MM.1S (cell line): ENCODE results near the gene NT5C1A.

Experiments used
- DNase-seq: peaks from one replicate; pipeline ENCODE4 v3.0.0-alpha.2; 2015
- H2AFZ ChIP-seq: fragments of 300-600 bp; sonication (generic); 2 replicates; pipeline ENCODE4 v1.6.0; 2016; ENCODE audit warnings: antibody characterized with exemption, low read length
- H3F3A ChIP-seq: fragments of 300-600 bp; sonication (generic); 2 replicates; pipeline ENCODE4 v1.6.1; 2016; ENCODE audit warnings: mild to moderate bottlenecking, antibody characterized with exemption, low read length, moderate library complexity, mixed read lengths; ENCODE audit not compliant: insufficient read depth
- H3K27ac ChIP-seq: fragments of 300-600 bp; sonication (generic); 2 replicates; pipeline ENCODE4 v1.5.1; 2016; ENCODE audit warnings: mild to moderate bottlenecking, low read length
- H3K27me3 ChIP-seq: fragments of 300-600 bp; sonication (generic); replicated peaks from 2 replicates; pipeline ENCODE4 v1.6.0; 2016; ENCODE audit warnings: low read length; ENCODE audit not compliant: insufficient read depth
- H3K36me3 ChIP-seq: fragments of 300-600 bp; sonication (generic); replicated peaks from 2 replicates; pipeline ENCODE4 v1.6.1; 2016; ENCODE audit warnings: mild to moderate bottlenecking, low read length, mixed read lengths; ENCODE audit not compliant: insufficient read depth
- H3K4me1 ChIP-seq: fragments of 300-600 bp; sonication (generic); 2 replicates; pipeline ENCODE4 v1.6.1; 2016; ENCODE audit warnings: low read length, mixed read lengths
- H3K4me2 ChIP-seq: fragments of 300-600 bp; sonication (generic); 2 replicates; pipeline ENCODE4 v1.6.0; 2016; ENCODE audit warnings: low read depth, low read length
- H3K4me3 ChIP-seq: fragments of 300-600 bp; sonication (generic); 2 replicates; pipeline ENCODE4 v1.5.1; 2016; ENCODE audit warnings: low read length, mixed read lengths
- H3K79me2 ChIP-seq: fragments of 300-600 bp; sonication (generic); 2 replicates; pipeline ENCODE4 v1.6.1; 2016; ENCODE audit warnings: mixed run types, low read length, mixed read lengths
- H3K9ac ChIP-seq: fragments of 300-600 bp; sonication (generic); 2 replicates; pipeline ENCODE4 v1.6.1; 2016; ENCODE audit warnings: low read length, mixed read lengths
- H3K9me2 ChIP-seq: fragments of 300-600 bp; sonication (generic); replicated peaks from 2 replicates; pipeline ENCODE4 v1.6.1; 2016; ENCODE audit warnings: mild to moderate bottlenecking, low read length, mixed read lengths; ENCODE audit not compliant: insufficient read depth
- H3K9me3 ChIP-seq: fragments of 300-600 bp; sonication (generic); replicated peaks from 2 replicates; pipeline ENCODE4 v1.6.1; 2016; ENCODE audit warnings: mild to moderate bottlenecking, low read length, mixed read lengths; ENCODE audit not compliant: insufficient read depth
- H4K20me1 ChIP-seq: fragments of 300-600 bp; sonication (generic); 2 replicates; pipeline ENCODE4 v1.6.1; 2016; ENCODE audit warnings: mild to moderate bottlenecking, low read length, moderate library complexity, mixed read lengths; ENCODE audit not compliant: insufficient read depth
- CTCF ChIP-seq: fragments of 300-600 bp; sonication (generic); IDR thresholded peaks from 2 replicates; pipeline ENCODE4 v1.5.1; 2016; ENCODE audit warnings: antibody characterized with exemption, low read length, mixed read lengths
- EZH2 ChIP-seq: fragments of 300-600 bp; sonication (generic); optimal IDR thresholded peaks from 2 replicates; pipeline ENCODE3; 2017; ENCODE audit warnings: low read depth, mild to moderate bottlenecking, antibody characterized with exemption, low read length, mixed read lengths
- EZH2phosphoT487 ChIP-seq: fragments of 300-600 bp; sonication (generic); IDR thresholded peaks from 2 replicates; pipeline ENCODE4 v1.6.1; 2018; ENCODE audit warnings: antibody characterized with exemption, low read length

NT5C1A gene

GRCh38 chr1:39717809-39718208 lies 45.9 kb upstream of the NT5C1A start:
- H3K36me3 ChIP-seq: no peaks in the 10 kb centered on the region
- H3K9me2 ChIP-seq: no peaks in the 10 kb centered on the region
- no peak overlapping the region for H3K4me2 ChIP-seq
- no peak for TF ChIP-seq EZH2
- no peak for TF ChIP-seq EZH2phosphoT487
- no peak for TF ChIP-seq CTCF
- H3K27me3 ChIP-seq: no peaks in the 10 kb centered on the region
- peaks cover 5% of the 10 kb centered on the region; the same call in 1 of the 2 replicates for H3F3A ChIP-seq
- no peak overlapping the region for H2AFZ ChIP-seq
- no peak overlapping the region for H3K4me3 ChIP-seq
- H4K20me1 ChIP-seq: no peaks in the 10 kb centered on the region
- peaks cover 5% of the 10 kb centered on the region; the same call in 1 of the 2 replicates for H3K4me1 ChIP-seq
- DNase-seq: no peak
- H3K27ac ChIP-seq: no peak overlapping the region
- H3K79me2 ChIP-seq: no peaks in the 10 kb centered on the region
- H3K9ac ChIP-seq: no peak overlapping the region
- no peaks in the 10 kb centered on the region for H3K9me3 ChIP-seq

GRCh38 chr1:39713557-39713956 lies 41.6 kb upstream of the NT5C1A start:
- no peaks in the 10 kb centered on the region for H3K27me3 ChIP-seq
- DNase-seq: no peak
- H3F3A ChIP-seq: no peaks in the 10 kb centered on the region
- H4K20me1 ChIP-seq: no peaks in the 10 kb centered on the region
- no peaks in the 10 kb centered on the region for H3K79me2 ChIP-seq
- no peak for TF ChIP-seq EZH2
- TF ChIP-seq EZH2phosphoT487: no peak
- TF ChIP-seq CTCF: no peak
- H3K9me3 ChIP-seq: no peaks in the 10 kb centered on the region
- H3K4me3 ChIP-seq: no peak overlapping the region
- H3K9ac ChIP-seq: no peak overlapping the region
- H3K4me1 ChIP-seq: no peaks in the 10 kb centered on the region
- H2AFZ ChIP-seq: no peak overlapping the region
- no peaks in the 10 kb centered on the region for H3K36me3 ChIP-seq
- no peak overlapping the region for H3K4me2 ChIP-seq
- no peak overlapping the region for H3K27ac ChIP-seq
- no peaks in the 10 kb centered on the region for H3K9me2 ChIP-seq

- H3K4me2 ChIP-seq: no peak overlapping the region
- H4K20me1 ChIP-seq: no peaks in the 10 kb centered on the region
- no peak overlapping the region for H3K4me3 ChIP-seq
- no peak overlapping the region for H3K9ac ChIP-seq
- H2AFZ ChIP-seq: no peak overlapping the region
- TF ChIP-seq EZH2phosphoT487 (no peak), EZH2 (no peak), CTCF (no peak)
- H3K27me3 ChIP-seq: no peaks in the 10 kb centered on the region
- DNase-seq: no peak
- no peaks in the 10 kb centered on the region for H3K4me1 ChIP-seq
- H3K9me2 ChIP-seq: no peaks in the 10 kb centered on the region
- H3K27ac ChIP-seq: no peak overlapping the region
- H3F3A ChIP-seq: no peaks in the 10 kb centered on the region
- no peaks in the 10 kb centered on the region for H3K36me3 ChIP-seq
- H3K9me3 ChIP-seq: no peaks in the 10 kb centered on the region
- no peaks in the 10 kb centered on the region for H3K79me2 ChIP-seq
Observed at GRCh38 chr1:39711966-39712340, 40.0 kb upstream of the NT5C1A start.
